Activated T-helper 1 cell treated with anti-CD3 and anti-CD28 coated beads, Interleukin-12 subunit alpha, Interleukin-12 subunit beta, Interleukin-2, Interleukin-4 antibody, amounts not matched to agents 30 ng/mL and 10 ng/mL and 1 ng/mL, durations not matched to agents 14 hours and 24 hours and 36 hours (primary cell): ENCODE data around the gene DCDC2. TPM values are rescaled to one million over a fixed set of nuclear protein-coding genes. Genes with fewer than 3 reads are reported as not detected.
"Not testable (repeated sequence)": the region's sequence is repeated elsewhere in the genome, so short reads cannot be mapped to it uniquely, and the experiment has no call there.

ENCODE experiments used
- DNase-seq: peaks from one replicate; pipeline ENCODE4 v3.0.0; 2021; ENCODE audit warnings: low spot score
- H3K27ac Mint-ChIP-seq: one replicate; pipeline ENCODE4 v1.8.0; 2021; ENCODE audit warnings: mild to moderate bottlenecking, mixed read lengths
- H3K27me3 Mint-ChIP-seq: one replicate; pipeline ENCODE4 v1.8.0; 2022; ENCODE audit warnings: mild to moderate bottlenecking, moderate library complexity, mixed read lengths; ENCODE audit not compliant: insufficient read depth
- H3K36me3 Mint-ChIP-seq: one replicate; pipeline ENCODE4 v1.8.0; 2021; ENCODE audit warnings: low read depth, mixed read lengths
- H3K4me1 Mint-ChIP-seq: one replicate; pipeline ENCODE4 v1.8.0; 2021; ENCODE audit warnings: low read depth, mixed read lengths
- H3K4me3 Mint-ChIP-seq: one replicate; pipeline ENCODE4 v1.8.0; 2021; ENCODE audit warnings: mild to moderate bottlenecking, moderate library complexity, mixed read lengths
- H3K9me3 Mint-ChIP-seq: one replicate; pipeline ENCODE4 v1.8.0; 2021; ENCODE audit warnings: mixed read lengths
- intact Hi-C: fragments of 100-400 bp; cut with micrococcal nuclease; formaldehyde crosslinking; loops from one replicate; pipeline ENCODE4 v1.15.1; 2024
- total RNA-seq: library from RNA; stranded (reverse); gene quantifications from 2 replicates; pipeline ENCODE4 v1.2.3, GENCODE V29; 2022

Gene DCDC2
- total RNA-seq, 1 donor from 2014 or later, result not detected

- intact Hi-C loops, result no loop called here
- Mint-ChIP-seq H3K9me3 (no peaks in the 10 kb centered on the region), H3K4me1 (no peaks in the 10 kb centered on the region), H3K4me3 (no peak overlapping the region), H3K27ac (no peak overlapping the region), H3K27me3 (peaks cover 15% of the 10 kb centered on the region), H3K36me3 (no peaks in the 10 kb centered on the region)
- no peak for DNase-seq
These were observed 126.4 kb downstream of the DCDC2 start for GRCh38 chr6:24231438-24231977.

- Mint-ChIP-seq H3K27ac (no peak overlapping the region), H3K27me3 (peaks cover 15% of the 10 kb centered on the region), H3K9me3 (no peaks in the 10 kb centered on the region), H3K4me1 (no peaks in the 10 kb centered on the region), H3K4me3 (no peak overlapping the region), H3K36me3 (no peaks in the 10 kb centered on the region)
- intact Hi-C loops, result no loop called here
- DNase-seq, result no peak
These were observed 128.0 kb downstream of the DCDC2 start for GRCh38 chr6:24229696-24230405.

GRCh38 chr6:24228681-24229255, 129.1 kb downstream of the DCDC2 start:
- intact Hi-C loops, result no loop called here
- H3K27me3 Mint-ChIP-seq, result peaks cover 15% of the 10 kb centered on the region
- H3K4me1 Mint-ChIP-seq, result no peaks in the 10 kb centered on the region
- H3K9me3 Mint-ChIP-seq, result no peaks in the 10 kb centered on the region
- no peaks in the 10 kb centered on the region for H3K36me3 Mint-ChIP-seq
- no peak overlapping the region for H3K4me3 Mint-ChIP-seq
- no peak overlapping the region for H3K27ac Mint-ChIP-seq
- DNase-seq, result no peak

GRCh38 chr6:24228123-24228522, 129.7 kb downstream of the DCDC2 start:
- intact Hi-C loops, result no loop called here
- Mint-ChIP-seq H3K27me3 (peaks cover 12% of the 10 kb centered on the region), H3K4me1 (no peaks in the 10 kb centered on the region), H3K27ac (no peak overlapping the region), H3K36me3 (no peaks in the 10 kb centered on the region), H3K9me3 (no peaks in the 10 kb centered on the region), H3K4me3 (no peak overlapping the region)
- no peak for DNase-seq

GRCh38 chr6:24227556-24227955, 130.3 kb downstream of the DCDC2 start:
- Mint-ChIP-seq H3K27me3 (peaks cover 11% of the 10 kb centered on the region), H3K4me3 (no peak overlapping the region), H3K27ac (no peak overlapping the region), H3K9me3 (no peaks in the 10 kb centered on the region), H3K4me1 (no peaks in the 10 kb centered on the region), H3K36me3 (no peaks in the 10 kb centered on the region)
- DNase-seq, result no peak
- intact Hi-C loops, result no loop called here

- intact Hi-C loops, result no loop called here
- Mint-ChIP-seq H3K9me3 (no peaks in the 10 kb centered on the region), H3K36me3 (no peaks in the 10 kb centered on the region), H3K27ac (no peak overlapping the region), H3K27me3 (peaks cover 11% of the 10 kb centered on the region), H3K4me3 (no peak overlapping the region), H3K4me1 (no peaks in the 10 kb centered on the region)
- DNase-seq, result no peak
These were observed 131.3 kb downstream of the DCDC2 start for GRCh38 chr6:24226541-24226940.

- Mint-ChIP-seq H3K27me3 (peaks cover 11% of the 10 kb centered on the region), H3K4me3 (no peak overlapping the region), H3K4me1 (no peaks in the 10 kb centered on the region), H3K36me3 (no peaks in the 10 kb centered on the region), H3K9me3 (no peaks in the 10 kb centered on the region), H3K27ac (no peak overlapping the region)
- intact Hi-C loops, result no loop called here
- DNase-seq, result no peak
These were observed 132.0 kb downstream of the DCDC2 start for GRCh38 chr6:24225838-24226237.

GRCh38 chr6:24223115-24223919, 134.5 kb downstream of the DCDC2 start:
- no peak overlapping the region for H3K4me3 Mint-ChIP-seq
- no peaks in the 10 kb centered on the region for H3K4me1 Mint-ChIP-seq
- no peaks in the 10 kb centered on the region for H3K36me3 Mint-ChIP-seq
- no peak overlapping the region for H3K27ac Mint-ChIP-seq
- intact Hi-C loops, result no loop called here
- DNase-seq, result no peak
- H3K9me3 Mint-ChIP-seq, result no peaks in the 10 kb centered on the region
- H3K27me3 Mint-ChIP-seq, result peaks cover 11% of the 10 kb centered on the region

GRCh38 chr6:24219670-24220069, 138.2 kb downstream of the DCDC2 start:
- intact Hi-C loops, result no loop called here
- no peaks in the 10 kb centered on the region for H3K9me3 Mint-ChIP-seq
- no peak for DNase-seq
- no peaks in the 10 kb centered on the region for H3K36me3 Mint-ChIP-seq
- H3K27me3 Mint-ChIP-seq, result peaks cover 3% of the 10 kb centered on the region
- H3K4me1 Mint-ChIP-seq, result no peaks in the 10 kb centered on the region
- no peak overlapping the region for H3K4me3 Mint-ChIP-seq
- no peak overlapping the region for H3K27ac Mint-ChIP-seq

GRCh38 chr6:24214984-24215383, 142.9 kb downstream of the DCDC2 start:
- Mint-ChIP-seq H3K4me3 (no peak overlapping the region), H3K27me3 (peaks cover 2% of the 10 kb centered on the region), H3K27ac (no peak overlapping the region), H3K4me1 (no peaks in the 10 kb centered on the region), H3K9me3 (no peaks in the 10 kb centered on the region), H3K36me3 (no peaks in the 10 kb centered on the region)
- intact Hi-C loops, result no loop called here
- no peak for DNase-seq

- Mint-ChIP-seq H3K9me3 (no peaks in the 10 kb centered on the region), H3K4me3 (no peak overlapping the region), H3K27ac (no peak overlapping the region), H3K4me1 (no peaks in the 10 kb centered on the region), H3K27me3 (peaks cover 3% of the 10 kb centered on the region), H3K36me3 (no peaks in the 10 kb centered on the region)
- DNase-seq, result no peak
- intact Hi-C loops, result no loop called here
These were observed 150.4 kb downstream of the DCDC2 start for GRCh38 chr6:24207413-24207812.

- intact Hi-C loops, result no loop called here
- H3K27ac Mint-ChIP-seq, result no peak overlapping the region
- no peaks in the 10 kb centered on the region for H3K4me1 Mint-ChIP-seq
- no peak for DNase-seq
- no peaks in the 10 kb centered on the region for H3K36me3 Mint-ChIP-seq
- H3K9me3 Mint-ChIP-seq, result no peaks in the 10 kb centered on the region
- no peak overlapping the region for H3K4me3 Mint-ChIP-seq
- peaks cover 7% of the 10 kb centered on the region for H3K27me3 Mint-ChIP-seq
These were observed 152.8 kb downstream of the DCDC2 start for GRCh38 chr6:24205020-24205492.

- intact Hi-C loops, H3K9me3 Mint-ChIP-seq, H3K27me3 Mint-ChIP-seq, H3K27ac Mint-ChIP-seq, H3K36me3 Mint-ChIP-seq, H3K4me1 Mint-ChIP-seq, DNase-seq, H3K4me3 Mint-ChIP-seq: not testable (repeated sequence)
These were observed 153.7 kb downstream of the DCDC2 start for GRCh38 chr6:24204113-24204512.
